SW480 (cell line): Measurements from ENCODE around the gene ATF5.

Experiments used
- DNase-seq: peaks from one replicate; pipeline ENCODE4 v3.0.0-alpha.2; 2016; ENCODE audit warnings: low spot score

The ATF5 gene

GRCh38 chr19:49976496-49976895, 47.5 kb downstream of the ATF5 start:
- DNase-seq = no peak

DNA sequence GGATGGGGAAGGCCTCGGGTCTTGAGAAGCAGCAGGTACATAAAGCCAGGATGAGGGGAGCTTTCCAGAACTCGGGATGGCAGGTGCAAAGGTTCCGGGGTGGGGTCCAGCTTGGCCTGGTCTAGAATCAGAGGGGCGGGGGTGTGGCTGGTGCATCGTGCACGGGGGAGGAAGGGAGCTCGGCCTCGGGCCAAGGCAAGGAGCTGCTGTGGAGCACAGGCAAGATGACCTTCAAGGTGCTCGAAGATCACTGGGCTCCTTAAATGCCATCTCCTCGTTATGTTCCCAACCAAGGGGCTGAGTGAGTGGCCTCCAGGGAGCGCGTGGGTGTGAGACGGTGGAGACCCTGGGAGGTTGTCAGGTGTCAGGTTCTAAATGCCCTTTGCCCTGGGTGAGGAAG, 48.1 kb downstream of the ATF5 start:
- DNase-seq = no peak

DNA sequence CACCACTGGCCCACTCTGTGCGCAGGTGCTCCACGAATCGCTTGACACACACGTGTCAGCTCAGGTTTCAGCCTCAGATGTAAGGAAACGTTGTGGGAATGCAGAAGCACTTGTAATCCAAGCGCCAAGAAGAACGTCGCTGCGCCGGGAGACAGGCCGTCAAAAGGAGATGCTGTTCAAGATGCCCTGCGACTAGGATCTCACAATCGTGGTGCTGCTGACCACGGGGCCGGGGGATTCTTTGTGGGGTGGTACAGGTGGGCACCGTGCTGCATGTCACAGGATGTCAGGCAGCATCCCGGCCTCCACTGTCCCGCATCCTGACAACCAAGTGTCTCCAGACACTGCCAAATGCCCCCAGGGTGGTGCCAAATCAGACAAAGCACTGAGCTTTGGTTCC, 48.9 kb downstream of the ATF5 start:
- no peak for DNase-seq

- DNase-seq = no peak
Observed at GRCh38 chr19:49978324-49978723, 49.3 kb downstream of the ATF5 start.

- no peak for DNase-seq
Observed at GRCh38 chr19:49981603-49982593, 52.9 kb downstream of the ATF5 start.
